GM21529 (cell line): ENCODE data around the gene KCP.
"Not testable (repeated sequence)": the region's sequence is repeated elsewhere in the genome, so short reads cannot be mapped to it uniquely, and the experiment has no call there.

ENCODE experiments used
- ATAC-seq: cut with Tn5 transposase; IDR thresholded peaks from one replicate; pipeline ENCODE4 v1.9.1; 2021; ENCODE audit not compliant: unreplicated experiment

Gene KCP

DNA sequence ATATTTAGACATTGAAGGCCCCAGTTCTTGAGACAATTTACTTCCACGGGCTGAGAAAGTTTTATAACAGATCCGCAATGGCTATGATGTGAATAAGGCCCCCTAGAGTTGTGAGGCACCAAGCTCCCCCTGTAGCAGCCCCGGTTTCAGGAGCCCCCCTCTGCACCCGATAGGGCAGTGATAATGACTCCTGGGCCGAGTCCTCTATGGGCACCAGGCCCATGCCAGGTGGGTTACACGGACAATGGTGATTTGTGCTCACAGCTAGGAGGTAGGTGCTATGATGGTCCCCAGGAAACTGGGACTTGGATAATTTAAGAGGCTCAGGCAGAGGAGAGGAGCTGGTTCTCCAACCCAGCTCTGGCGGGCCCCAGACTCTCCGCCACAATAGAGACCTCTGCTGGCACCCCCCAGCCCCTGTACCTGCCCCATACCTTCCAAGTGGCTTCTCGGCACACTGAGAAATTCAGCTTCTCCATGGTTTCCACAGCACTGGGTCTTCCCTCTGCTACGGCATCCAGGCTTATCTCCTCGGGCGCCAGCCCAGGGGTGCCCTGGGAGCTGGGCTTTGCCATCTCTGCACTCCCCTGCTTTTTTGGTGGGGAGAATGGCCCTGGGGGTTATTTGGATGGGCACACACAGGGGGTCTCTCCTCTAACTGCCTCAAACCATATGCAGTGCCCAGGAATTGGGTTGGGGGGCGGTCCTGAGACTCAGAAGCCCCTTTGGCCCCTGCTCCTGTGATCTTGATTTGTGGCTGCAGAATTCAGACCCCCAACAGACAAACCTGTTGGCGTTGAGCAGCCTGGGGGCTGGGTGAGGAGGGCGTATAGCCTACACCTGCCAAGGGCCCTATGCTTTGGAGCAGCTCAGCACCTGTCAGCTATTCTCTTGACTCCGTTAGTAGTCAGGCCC, 12.2 kb upstream of the KCP start:
- no peak for ATAC-seq

DNA sequence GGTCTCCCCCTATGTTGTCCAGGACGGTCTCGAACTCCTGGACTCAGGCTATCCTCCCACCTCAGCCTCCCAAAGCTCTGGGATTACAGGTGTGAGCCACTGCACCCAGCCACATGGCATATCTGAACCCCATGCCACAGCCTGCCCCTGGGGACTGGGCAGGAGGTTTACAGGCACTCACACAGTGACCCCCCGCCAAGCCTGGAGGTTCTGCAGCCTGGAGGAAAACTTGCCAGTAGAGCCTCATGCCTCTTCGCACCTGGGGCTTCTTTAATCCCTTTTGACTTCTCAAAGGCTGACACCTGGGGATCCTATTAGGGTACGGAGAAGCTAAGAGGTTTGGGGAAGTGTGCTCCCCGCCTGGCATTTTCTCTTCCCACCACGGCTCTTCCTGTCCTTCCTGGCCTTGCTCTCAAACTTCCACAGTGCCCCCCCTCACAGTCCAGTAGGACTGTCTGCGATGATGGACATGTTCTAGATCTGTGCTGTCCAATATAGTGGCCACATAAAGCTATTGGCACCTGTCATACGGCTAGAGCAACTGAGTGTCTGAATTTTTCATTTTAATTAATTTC, 11.4 kb upstream of the KCP start:
- ATAC-seq: no peak

DNA sequence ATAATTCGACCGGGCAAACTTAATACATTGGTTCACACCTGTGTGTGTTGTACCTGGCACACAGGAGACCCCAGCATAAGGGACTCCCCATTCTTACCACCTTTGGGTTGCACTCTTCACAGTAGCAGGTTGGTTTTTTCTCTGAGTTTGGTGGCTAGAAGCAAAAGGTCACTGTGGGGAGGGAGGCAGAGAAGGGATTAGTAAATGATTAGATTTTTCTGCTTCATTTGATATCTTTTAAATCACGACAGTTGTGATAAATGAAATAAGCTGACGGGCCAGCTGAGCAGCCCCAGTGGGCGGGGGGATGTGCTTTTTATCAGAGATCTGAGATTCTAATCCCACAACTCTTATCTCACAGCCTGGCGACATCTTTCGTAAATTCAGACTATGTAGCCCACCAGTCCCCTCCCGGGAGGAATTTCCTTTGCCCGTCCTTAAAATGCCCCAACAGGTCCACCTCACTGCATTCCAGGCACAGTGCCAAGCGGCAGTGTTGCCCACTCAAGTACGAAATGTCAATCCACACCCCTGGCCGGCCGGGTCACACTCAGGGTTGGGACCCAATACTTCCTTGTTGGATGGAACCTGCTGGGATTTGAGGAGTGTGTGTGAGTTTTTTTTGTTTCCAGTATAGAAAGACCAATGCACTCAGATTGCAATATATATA, 10.5 kb upstream of the KCP start:
- no peak for ATAC-seq

DNA sequence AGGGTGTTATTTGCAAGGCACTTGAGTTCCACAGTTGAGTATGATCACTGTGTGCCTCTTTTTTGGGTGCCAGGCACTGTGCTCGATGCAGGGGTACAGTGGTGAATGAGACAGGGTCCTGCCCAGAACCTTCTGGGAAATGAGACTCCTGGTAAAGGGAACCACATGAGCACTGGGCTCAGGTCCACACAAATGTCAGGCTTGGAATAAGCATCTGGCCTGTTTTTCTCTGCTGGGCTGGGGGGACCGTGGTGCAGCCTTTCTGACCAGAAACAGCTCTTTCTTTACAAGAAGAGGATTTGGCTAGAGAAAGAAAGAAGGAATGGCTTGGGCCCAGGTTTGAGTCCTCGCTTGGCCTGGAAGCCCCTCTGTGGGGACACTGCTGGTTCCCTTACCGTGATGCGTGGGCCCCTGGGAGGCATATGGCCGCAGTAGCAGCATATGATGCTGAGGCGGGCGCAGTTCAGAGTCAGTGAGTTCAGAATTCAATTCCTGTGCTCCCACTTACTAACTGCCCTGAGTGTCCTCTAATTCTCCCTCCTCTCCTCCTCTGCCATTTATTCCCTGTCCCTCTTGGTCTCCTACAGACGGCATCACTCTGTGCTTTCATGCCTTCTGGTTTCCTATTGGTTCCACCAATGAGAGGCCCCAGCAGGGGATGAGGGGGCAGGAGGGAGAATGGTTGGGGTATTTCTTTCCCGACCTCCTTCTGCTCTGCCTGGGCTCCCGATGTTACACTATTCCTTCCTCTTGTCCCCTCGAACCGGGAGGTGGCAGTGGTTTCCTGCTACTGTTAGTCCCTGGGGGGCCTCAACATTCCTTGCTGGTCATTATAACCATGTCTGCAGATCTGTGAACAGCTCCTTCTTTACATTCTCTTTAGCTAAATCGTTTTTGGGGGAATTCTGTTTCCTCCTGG, 9.6 kb upstream of the KCP start:
- ATAC-seq: no peak

DNA sequence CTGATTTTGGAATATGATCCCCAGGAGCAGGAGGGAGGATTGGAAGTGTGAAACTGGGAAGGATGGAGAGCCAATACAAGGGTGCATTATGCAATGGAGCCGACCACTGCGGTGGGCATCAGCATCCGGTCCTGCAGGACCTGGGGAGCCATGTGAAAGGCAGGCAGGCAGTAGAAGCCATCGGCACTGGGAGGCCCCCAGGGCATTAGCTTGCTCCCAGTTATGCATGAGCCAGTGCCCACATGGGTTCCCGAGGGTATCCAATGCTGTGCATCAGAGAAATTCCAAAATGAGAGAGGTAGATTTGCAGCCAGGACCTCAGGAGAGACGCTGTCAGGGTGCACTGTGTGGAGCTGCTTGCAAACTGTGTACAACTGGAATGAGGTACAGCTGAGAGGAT, 8.7 kb upstream of the KCP start:
- no peak for ATAC-seq

DNA sequence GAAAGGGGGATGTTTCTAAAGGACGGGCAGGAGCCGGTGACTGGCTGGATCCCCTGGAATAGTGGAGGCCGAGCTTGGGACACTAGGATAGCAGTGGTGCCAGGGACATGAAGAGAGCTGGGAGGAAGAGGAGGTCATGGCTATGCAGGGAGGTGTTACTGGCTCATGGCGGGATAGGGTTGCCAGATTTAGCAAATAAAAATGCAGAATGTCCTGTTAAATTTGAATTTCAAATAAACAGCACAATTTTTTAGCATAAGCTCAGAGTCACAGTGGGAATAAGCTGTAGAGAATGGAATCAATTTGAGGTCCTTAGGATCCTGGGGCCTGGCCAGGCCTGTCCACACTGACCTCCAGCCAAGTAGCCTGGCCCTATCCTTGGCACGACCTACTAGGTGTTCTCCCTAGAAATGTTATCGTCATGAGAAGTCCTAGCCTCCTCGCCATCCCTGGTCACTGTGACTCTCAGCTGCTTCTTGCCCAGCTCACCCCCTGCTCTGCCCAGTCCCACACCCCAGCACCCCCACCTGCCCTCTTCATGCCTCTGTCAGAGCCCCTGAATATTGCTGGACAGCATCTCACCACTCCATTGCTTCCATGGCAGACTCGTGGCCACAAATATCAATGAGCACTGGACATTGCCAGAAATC, 7.6 kb upstream of the KCP start:
- no peak for ATAC-seq

DNA sequence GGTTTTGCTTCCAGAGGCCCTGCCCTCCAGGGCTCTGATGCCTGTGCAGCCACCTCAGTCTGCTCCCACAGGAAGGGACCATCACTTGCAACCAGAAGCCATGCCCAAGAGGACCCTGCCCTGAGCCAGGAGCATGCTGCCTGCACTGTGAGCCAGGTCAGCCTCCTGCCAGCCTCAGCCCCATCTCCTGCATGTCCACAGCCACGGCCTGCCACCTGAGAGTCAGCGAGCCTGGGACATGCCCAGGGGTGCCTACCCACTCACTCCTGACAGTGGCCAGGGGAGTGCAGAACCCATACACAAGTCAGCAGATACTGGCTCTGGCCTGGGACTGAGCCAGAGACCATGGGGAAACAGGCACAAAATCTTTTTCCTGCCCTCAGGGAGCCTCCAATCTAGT, 6.6 kb upstream of the KCP start:
- ATAC-seq: no peak

DNA sequence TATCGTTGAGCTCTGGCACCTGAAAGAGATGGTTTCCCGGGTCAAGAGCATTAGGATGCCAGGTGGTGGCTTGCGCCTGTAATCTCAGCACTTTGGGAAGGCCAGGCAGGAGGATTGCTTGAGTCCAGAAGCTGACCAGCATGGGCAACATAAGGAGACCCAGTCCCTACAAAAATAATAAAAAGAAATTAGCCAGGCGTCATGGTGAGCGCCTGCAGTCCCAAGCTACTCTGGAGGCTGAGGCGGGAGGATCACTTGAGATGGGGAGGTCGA, 6.1 kb upstream of the KCP start:
- no peak for ATAC-seq

DNA sequence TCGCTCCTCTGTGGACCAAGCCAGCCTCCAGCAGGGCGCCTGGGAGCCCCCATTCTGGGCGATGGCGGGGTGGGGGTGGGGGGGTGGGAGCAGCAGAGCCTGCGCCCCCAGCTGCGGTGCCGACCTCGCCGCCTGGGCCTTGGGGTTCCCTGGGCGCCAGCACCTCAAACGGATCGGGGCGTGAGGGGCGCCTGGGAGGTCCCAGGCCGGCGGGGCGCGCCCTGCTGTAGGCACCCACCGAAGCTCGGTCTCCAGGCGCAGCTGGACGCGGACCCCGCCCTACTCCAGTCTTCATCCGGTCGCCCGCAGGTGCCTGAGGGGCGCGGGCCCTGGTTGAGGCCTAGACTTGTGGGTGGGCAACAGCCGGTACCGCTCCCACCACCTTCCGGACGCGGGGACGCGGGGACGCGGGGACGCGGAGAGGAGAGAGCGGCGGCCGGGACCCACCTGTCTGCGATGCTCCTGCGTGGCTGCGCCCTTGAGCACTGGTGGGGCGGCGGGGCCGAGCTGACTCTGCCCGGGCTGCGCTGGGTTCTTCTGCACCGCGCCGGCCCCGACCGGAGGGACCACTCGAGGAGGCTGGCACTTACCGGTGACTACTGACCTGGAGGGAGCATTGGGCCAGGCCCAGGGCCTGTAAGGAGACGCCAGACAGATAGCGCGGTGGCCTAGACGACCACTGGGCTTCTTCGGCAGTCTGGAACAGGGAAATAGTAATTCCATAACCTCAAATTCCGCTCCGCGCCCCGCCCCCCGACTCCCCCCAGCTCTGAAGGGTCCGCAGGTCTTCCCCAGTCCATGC, 5.5 kb upstream of the KCP start:
- no peak for ATAC-seq

DNA sequence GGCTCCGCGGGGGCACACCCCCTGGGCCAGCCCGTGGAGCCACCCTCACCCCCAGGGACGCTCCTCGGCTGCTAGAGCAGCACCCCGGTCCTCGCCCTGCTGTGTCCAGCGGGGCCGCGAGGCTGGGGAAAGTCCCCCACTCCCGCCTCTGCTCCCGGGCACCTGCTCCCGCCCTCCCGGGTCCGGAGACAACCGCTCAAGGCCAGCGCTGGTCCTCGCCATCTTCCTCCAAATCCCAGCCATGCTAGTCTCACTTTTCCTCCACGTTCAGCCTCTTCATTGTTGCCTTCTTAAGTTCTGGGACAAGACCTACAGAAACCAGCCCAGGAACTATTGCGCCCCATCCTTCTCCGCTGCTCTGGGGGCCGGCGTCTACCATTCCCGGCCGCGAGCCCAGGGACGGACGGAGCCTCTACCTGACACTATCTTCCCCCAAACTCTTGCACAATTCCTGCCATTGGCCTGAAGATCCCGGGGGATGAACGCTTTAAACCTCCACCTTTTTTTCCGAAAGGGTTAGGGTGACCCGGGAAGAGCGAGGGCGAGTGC, 4.8 kb upstream of the KCP start:
- peak; percentile 26 for ATAC-seq

DNA sequence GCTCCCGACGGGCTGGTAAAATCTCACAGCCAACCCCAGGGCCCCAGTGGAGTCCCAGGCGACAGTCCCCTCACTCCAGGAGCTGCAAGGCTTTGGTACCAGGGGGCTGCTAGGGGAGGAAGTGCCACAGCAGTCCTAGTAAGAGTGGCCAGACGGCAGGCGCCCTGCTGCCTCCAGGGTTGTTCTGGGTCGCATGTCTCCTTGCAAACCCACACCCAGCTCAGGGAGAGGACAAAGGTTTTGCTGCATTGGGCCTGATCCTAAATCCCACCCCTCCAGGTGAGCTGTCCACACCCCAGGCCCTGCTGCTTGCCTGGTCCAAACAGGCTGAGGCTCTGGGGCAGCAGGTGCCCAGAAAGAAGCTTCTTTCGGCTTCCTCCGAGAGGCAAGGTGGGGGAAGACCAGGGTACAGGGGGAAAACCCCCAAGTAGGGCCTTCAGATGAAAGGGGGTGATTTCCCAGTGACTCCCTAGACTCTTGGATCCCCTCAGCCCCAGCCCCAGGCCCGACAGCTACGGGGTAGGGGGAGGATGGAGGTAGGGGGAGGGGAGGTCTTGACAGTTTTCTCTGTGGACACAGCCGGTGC, 4.2 kb upstream of the KCP start:
- peak; percentile 64 for ATAC-seq

DNA sequence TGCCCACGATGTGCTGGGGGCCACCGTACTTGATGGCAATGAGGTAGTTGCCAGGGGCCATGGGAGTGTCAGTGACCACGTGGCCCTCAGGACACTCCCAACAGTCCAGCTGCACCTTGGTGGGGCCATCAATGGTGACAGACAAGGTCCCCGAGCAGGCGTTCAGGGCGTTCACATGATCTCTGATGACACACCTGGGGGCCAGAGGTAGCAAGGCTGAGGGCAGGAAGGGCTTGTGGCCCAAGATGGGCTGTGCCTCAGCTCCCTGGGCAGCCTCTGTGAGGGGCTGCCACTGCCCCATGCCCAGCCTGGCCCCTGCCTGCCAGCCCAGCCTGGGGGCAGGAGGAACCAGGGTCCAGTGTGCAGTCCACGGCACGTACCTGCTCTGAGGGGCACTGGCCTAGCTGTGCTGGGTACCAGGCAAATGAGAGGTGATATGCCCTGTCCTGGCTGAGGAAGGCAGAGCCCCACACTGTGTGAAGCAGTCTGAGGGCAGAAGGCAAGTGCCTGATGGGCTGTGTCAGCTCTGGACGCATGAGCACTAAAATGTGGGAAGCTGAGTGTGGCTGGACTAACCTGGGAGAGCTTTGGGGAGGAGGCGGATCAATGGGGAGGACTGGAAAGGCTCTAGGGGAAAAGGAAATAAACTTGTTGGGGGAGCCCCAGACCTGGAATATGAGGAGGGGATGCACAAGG, 3.5 kb upstream of the KCP start:
- no peak for ATAC-seq

DNA sequence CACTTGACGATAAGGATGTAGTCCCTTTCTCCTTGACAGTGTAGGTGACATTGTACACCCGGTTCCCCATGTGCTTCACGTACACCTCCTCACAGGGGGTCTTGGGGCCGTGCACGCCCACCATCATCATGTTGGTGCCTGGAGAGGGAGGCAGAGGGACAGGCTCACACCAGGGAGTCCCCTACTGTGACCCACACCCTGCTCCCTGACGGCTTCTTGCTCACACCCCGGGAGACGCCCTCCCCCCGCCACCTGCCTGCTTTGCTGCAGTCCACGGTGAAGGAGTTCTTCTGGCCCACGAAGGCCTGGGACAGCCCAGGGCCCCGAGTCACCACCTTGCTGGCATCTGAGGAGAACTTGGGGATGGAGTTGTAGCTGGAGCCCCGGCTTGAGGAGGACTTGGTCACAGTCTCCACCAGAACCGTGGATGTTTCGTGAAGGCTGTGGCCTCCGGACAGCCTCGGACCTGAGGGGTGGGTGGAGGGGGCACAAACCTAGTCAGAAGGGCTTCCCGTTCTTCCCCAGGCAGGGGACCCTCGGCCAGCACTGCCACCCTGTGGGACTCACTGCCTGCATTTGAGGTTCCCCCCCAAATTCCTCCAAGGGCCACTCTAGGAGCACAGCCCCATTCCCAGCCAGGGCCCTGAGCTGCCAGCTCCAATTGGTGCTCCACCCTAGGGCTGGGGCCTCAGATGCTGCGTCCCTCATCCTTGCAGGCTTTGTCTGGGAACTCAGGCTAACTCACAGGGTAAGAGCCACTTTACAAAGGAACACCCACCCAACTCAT, 2.4 kb upstream of the KCP start:
- ATAC-seq: not testable (repeated sequence)

DNA sequence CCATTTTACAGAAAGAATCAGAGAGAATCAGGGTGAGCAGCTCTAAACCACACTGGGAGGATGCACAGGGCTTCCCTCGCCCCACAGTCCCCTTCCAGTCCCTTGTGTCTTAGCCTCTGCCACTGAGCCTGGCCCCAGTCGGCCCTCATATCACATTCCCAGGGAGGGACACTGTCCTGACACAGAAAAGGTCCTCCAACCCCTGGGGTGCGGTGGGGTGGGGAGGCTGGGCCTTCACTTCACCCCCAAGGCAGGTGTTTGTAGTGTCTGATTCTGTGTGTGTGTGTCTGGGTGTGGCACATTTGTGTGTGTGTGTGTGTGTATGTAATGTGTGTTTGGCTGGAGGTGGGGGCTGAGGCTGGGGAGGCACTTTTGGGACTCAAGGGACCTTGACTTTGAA, 1.8 kb upstream of the KCP start:
- no peak for ATAC-seq

DNA sequence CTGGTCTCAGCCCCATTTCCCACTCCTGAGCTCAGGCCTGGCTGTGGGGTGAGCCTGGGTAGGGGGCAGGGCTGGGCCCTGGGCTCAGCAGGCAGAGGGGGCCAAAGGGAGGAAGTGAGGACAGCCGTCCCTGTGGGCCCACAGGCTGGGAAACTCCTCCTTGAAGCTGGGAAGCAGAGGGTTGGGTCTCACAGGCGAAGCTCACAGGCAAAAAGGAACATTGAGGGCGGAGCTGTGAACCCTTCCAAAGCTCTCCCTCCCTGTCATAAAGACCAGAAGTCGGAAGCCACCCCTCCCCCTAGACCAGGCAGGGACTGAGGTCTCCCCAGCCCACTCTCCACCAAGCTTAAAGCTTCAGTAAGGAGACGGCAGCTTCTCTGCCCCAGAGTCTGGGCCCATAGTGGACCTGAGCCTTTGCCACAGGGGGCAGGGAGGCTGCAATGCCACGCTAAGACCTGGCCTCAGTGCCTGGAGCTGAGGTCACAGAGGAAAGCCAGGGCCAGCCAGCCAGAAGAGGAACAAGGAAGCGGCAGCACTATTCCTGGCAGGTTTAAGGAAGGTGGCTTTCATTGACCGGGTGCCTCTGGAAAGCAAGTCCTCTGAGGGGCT, 1.0 kb upstream of the KCP start:
- no peak for ATAC-seq

DNA sequence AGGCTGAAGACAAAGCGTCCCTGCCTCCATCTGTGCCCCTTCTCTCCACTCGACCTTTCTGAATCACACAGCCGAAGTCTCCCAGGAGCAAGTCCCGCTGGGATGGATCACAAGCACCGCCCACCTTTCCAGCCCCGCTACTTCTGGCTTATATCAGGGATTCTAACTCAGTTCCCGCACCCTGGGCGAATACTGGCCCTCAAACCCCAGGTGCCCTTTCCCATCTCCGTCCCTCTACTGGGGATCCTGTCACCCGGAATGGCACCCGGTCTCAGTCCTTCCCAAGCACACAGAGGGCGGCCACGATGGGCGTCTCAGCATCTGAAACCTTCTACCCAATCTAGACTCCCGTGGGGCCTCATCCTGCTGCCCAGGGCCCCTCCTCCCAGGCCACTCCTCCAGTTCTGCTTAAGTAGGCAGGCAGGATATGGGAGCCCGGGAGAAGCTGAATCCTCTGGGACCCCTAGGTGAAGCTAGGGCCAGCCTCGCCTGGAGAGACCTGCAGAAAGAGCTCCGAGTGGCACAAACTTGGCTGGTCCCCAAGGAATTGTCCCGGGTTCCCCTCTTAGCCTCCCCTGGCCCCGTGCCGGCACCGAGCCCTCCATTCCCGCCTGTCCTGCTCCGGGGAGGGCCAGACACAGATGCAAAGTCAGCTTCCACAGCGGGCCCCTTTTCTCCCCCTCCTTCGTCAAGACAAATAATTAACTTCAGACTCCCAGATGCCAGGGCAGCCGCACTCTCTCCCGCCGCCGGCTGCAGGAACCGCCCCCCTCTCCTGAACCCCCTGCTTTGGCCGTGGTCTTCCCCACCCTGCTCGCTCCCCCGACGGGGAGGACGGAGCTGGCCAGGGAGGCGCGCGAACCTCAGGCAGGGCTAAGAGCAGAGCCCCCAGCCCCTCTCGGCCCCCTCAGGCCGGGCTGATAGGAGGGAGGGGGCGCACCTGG, 612 bp downstream of the KCP start:
- ATAC-seq: no peak
